Measurements from ENCODE around the gene ALK.

GRCh38 chr2:29751390-29751789 lies 170.0 kb downstream of the ALK start:
- TF ChIP-seq CTCF (IDR thresholded peaks at IDR 0.05): no peak
- no peak for TF ChIP-seq EZH2 (IDR thresholded peaks at IDR 0.05; ENCODE audit: borderline replicate concordance, insufficient read depth, low read depth, low read length, poor library complexity, severe bottlenecking)
